Endothelial cell of umbilical vein (primary cell): ENCODE data around the gene TMEM154.

Source experiments
- EZH2 ChIP-seq: IDR thresholded peaks from 2 replicates; pipeline ENCODE4 v1.6.1; 2012; ENCODE audit warnings: borderline replicate concordance, low read depth, mild to moderate bottlenecking, moderate library complexity, low read length, inconsistent platforms; ENCODE audit not compliant: severe bottlenecking
- FOS ChIP-seq: IDR thresholded peaks from 2 replicates; pipeline ENCODE4 v1.6.1; 2011; ENCODE audit warnings: mild to moderate bottlenecking, low read length, moderate library complexity, borderline replicate concordance; ENCODE audit not compliant: insufficient read depth
- GATA2 ChIP-seq: IDR thresholded peaks from 2 replicates; pipeline ENCODE4 v1.7.0; 2011; ENCODE audit warnings: low read depth, mild to moderate bottlenecking, moderate library complexity, mixed read lengths, low read length; ENCODE audit not compliant: insufficient read length, insufficient read depth
- JUN ChIP-seq: IDR thresholded peaks from 2 replicates; pipeline ENCODE4 v1.6.1; 2011; ENCODE audit warnings: borderline replicate concordance, low read depth; ENCODE audit not compliant: insufficient read length, insufficient read depth
- MYC ChIP-seq: IDR thresholded peaks from one replicate; pipeline ENCODE4 v1.6.1; 2011; ENCODE audit warnings: mild to moderate bottlenecking, low read depth, low read length
- POLR2A ChIP-seq: IDR thresholded peaks from 2 replicates; pipeline ENCODE4 v1.6.1; 2012; ENCODE audit warnings: low read depth, mild to moderate bottlenecking, control low read depth, low read length
- POLR2AphosphoS5 ChIP-seq: IDR thresholded peaks from 2 replicates; pipeline ENCODE4 v1.6.1; 2012; ENCODE audit warnings: low read depth, mild to moderate bottlenecking, control low read depth, low read length, moderate library complexity; ENCODE audit not compliant: insufficient read depth
- TF ChIP-seq, protein P1 (sequence below): IDR thresholded peaks from 2 replicates; pipeline ENCODE4 v1.6.1; 2011; ENCODE audit not compliant: insufficient read depth, insufficient read length
- TF ChIP-seq, protein P2 (sequence below), 2 donors: IDR thresholded peaks; 1 replicate in 1 of 2; 2 replicates in 1 of 2; pipeline ENCODE4 v1.5.1; 2011; ENCODE audit warnings: low read length in 2 of 2, mild to moderate bottlenecking in 2 of 2, moderate library complexity in 2 of 2, control low read depth in 1 of 2, inconsistent platforms in 1 of 2, low read depth in 1 of 2; ENCODE audit not compliant: insufficient read depth in 1 of 2; ENCODE audit errors: extremely low read depth in 1 of 2

DNA sequence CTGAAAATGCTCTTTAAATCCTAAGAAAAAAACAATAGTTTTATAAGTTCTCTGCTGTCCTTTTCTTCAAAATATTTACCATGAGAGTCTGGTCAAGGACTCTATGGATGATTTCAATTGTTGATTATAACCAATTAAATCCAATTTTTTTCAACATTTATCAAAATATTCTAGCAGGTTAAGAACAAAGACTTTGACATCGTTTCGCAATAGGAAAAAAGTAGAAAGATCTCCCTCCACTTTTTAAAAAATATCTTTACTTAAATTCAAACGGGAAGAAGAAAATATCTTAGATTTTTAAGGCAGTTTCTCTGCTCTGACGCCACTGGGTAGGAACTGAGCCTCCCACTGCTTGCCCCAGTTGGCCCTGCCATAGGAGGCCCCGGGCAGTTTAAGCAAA, 44.7 kb upstream of the TMEM154 start:
- TF ChIP-seq, protein P1, sequence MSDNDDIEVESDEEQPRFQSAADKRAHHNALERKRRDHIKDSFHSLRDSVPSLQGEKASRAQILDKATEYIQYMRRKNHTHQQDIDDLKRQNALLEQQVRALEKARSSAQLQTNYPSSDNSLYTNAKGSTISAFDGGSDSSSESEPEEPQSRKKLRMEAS, result no peak
- TF ChIP-seq POLR2AphosphoS5 (no peak), POLR2A (no peak), EZH2 (no peak), MYC (no peak), GATA2 (no peak), JUN (no peak), FOS (no peak)
- TF ChIP-seq, protein P2, sequence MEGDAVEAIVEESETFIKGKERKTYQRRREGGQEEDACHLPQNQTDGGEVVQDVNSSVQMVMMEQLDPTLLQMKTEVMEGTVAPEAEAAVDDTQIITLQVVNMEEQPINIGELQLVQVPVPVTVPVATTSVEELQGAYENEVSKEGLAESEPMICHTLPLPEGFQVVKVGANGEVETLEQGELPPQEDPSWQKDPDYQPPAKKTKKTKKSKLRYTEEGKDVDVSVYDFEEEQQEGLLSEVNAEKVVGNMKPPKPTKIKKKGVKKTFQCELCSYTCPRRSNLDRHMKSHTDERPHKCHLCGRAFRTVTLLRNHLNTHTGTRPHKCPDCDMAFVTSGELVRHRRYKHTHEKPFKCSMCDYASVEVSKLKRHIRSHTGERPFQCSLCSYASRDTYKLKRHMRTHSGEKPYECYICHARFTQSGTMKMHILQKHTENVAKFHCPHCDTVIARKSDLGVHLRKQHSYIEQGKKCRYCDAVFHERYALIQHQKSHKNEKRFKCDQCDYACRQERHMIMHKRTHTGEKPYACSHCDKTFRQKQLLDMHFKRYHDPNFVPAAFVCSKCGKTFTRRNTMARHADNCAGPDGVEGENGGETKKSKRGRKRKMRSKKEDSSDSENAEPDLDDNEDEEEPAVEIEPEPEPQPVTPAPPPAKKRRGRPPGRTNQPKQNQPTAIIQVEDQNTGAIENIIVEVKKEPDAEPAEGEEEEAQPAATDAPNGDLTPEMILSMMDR (IDR thresholded peaks at IDR 0.05; ENCODE audit: extremely low read depth in 1 of 2, insufficient read depth in 1 of 2, low read depth in 1 of 2, low read length in 2 of 2), result no peak
